GDM1 (cell line): ENCODE data around the gene ADRM1.

Experiments
- DNase-seq: peaks from one replicate; lab custom pipeline; 2025; lab: John Stamatoyannopoulos, UW

Gene ADRM1

DNA sequence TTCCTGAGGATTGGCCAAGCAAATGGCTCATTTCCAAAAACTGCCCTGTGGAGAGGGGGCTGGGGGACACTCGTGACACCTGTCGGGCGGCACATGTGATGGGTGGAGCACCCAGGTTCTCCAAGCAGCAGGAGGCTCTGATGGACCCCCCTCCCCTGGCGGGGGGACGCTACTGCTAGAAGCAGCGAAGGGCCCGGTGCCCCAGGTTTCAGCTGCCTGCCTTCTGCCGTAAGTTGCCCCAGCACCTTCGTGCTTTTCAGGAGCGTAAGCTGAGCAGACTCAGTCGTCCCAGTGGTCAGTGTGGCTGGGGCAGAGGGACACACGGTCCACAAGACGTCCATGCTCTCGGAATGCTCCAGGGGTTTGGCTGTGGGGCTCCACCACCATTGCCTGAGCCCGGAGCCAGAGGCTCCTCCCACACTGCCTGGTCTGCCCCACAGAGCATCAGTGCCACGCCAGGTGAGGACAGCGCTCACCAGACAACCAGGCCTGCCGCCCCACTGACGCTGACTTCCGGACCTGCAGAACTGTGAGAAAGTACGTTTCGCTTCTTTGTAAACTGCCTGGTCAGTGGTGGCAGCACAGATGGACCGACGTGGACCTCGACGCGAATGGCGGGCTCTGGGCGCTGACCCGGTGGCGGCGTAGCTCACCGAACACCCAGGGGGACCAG is 4.1 kb upstream of the ADRM1 start:
- no peak for DNase-seq

DNA sequence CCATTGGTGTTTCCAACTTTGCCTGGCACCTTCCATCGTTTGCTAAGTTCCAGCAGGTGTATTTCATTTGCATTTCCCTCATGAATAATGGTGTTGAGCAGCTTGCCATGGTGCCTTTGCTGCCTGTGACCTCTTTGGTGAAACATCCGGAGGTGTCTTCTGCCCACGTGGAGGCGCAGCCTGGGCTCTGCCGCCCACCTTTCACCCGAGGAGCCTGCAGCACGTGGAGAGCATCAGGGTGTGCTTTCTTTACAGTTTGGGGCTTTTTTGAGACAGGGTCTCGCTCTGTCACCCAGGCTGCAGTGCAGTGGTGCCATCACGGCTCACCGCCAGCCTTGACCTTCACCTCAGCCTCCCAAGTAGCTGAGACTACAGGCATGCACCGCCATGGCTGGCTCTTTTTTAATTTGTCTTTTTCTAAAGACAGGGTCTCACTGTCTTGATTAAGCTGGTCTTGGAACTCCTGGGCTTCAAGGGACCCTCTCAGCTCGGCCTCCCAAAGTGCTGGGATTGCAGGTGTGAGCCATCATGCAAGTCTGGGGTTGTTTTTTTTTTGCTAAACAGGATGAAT is 3.0 kb upstream of the ADRM1 start:
- DNase-seq, result no peak

DNA sequence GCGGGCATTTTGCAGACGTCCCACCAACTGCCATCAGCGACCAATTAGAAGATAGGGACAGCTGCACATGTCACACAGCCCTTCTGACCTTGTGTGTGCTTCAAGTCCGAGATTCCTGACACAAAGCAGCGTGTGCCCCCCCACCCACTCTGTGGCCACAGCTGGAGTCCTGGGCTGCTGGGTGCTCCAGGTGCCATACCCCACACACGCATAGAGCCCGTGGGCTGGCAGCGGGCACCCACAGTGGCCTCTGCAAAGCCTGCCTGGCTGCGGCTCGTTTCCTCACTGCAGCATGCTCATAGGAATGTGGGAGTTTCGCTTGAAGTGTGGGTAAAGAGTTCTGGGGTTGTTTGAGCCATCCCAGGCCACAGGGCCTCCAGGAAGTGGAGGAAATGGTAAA is 2.5 kb upstream of the ADRM1 start:
- no peak for DNase-seq

DNA sequence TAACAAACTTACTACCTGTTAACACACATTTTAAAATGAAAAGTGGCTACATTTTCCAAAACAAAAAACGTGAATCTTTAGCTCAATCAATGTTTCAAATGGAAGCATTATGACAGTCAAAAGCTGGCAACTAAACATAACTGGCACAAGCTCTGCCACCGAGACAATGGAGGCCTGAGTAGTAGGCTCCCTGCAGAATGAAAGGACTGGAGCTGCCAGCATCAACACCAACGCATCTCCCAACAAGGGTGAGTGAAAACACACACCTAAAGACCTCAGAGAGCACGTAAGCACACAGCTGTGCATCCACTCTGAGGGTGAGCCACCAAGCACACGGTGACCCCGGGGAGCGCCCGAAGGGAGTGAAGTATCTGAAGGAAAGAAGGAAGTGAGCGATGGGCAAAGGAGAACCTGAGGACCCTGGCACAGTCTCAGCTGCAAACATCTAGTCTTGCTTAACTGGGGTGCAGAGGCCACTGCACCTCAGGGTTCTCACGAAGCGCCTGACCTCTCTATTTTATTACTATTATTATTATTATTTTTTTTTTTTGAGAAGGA is 1.6 kb upstream of the ADRM1 start:
- no peak for DNase-seq

DNA sequence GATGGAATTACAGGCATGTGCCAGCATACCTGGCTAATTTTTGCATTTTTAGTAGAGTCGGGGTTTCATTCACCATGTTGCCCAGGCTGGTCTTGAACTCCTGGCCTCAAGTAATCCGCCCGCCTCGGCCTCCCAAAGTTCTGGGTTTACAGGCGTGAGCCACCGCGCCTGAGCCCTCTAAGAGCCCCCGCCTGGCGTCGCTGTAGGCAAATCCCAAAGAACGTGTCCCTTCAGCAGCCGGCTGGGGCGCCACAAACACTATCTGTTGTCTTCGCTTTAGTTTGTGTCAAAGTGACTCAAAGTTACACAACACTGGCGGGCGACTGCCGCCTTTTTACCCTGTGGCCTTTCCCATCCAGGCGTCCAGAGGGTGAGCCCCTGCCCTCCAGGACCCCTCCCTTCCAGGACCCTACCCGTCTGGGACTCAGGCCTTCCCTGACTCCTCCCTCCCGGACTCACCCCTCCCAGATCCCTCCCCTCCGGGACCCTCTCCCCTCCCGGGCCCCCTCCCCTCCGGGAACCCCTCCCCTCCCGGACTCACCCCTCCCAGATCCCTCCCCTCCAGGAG is 940 bp upstream of the ADRM1 start:
- DNase-seq, result peak; percentile 85

DNA sequence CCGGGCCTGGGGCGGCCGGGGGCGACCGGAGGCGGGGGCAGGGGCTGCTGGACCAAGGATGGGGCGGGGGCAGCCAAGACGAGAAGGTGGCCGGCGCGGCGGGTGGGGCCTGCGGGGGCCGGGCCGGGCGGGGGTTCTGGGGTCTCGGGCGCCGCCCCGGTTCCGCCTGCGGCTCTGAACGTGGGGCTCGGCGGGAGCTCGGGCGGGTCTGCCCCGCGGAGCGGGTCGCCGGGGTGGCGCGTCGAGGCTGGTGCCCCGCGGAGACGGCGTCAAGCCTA is 204 bp downstream of the ADRM1 start:
- no peak for DNase-seq

DNA sequence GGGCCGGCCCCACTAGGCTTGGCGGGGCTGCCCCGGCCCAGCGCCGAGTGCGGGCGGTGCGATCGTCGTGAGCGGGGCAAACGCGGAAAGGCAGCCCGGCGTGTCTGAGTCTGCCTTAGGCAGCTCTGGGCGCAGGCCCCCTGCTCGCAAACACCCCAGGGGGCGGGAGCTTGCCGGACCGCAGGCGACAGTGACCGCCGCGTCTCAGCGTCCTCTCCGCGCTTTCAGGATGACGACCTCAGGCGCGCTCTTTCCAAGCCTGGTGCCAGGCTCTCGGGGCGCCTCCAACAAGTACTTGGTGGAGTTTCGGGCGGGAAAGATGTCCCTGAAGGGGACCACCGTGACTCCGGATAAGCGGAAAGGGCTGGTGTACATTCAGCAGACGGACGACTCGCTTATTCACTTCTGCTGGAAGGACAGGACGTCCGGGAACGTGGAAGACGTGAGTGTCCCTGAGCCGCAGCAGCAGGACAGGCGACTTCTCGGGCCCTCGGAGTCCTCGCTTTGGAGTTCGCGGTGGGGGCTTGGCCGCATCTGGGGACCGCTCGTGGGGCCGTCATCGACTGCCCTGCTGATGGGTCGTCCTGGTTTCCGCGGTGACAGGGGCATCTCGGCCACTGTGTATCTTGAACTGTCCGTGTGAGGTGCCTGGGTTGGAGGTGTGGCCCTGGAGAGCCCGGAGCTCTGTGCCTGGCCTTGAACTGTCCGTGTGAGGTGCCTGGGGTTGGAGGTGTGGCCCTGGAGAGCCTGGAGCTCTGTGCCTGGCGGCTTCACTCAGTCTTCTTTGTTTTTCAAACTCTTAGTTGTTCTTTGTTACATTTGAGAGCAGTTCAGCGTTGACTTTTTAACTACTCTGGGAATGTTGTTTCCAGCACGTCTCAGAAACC is 786 bp downstream of the ADRM1 start:
- DNase-seq, result no peak

DNA sequence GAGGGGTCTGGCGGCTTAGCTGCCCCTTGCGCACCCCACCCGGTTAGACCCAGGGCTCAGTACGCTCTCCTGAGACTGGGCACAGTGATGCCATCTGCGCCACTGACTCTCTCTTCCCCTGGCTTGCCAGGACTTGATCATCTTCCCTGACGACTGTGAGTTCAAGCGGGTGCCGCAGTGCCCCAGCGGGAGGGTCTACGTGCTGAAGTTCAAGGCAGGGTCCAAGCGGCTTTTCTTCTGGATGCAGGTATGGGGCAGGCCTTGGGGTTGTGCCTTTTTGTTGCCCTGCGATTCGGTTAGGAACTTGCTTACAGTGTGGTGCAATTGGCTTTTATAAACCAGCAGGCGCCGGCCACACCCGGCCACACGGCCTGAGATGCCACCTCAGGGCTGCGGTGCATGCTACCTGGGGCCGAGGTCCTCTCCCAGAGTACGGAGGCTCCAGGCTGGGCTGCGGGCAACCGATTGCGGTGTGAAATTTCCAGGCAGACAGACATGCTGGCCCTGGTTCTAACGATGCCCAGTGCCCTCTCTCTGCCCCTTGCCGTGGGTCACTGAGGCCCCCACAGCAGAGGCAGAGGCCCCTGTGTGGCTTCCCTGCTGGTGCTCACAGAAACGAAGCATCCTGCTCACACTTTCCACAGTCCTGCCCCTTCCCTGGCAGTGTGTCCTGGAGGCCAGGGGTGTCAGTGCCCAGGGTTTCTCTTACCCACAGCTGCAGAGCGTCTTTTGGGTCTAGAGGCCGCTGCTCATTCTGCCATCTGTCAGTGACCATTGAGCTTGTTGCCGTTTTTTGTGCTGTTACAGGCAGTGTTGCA is 1.7 kb downstream of the ADRM1 start:
- no peak for DNase-seq

DNA sequence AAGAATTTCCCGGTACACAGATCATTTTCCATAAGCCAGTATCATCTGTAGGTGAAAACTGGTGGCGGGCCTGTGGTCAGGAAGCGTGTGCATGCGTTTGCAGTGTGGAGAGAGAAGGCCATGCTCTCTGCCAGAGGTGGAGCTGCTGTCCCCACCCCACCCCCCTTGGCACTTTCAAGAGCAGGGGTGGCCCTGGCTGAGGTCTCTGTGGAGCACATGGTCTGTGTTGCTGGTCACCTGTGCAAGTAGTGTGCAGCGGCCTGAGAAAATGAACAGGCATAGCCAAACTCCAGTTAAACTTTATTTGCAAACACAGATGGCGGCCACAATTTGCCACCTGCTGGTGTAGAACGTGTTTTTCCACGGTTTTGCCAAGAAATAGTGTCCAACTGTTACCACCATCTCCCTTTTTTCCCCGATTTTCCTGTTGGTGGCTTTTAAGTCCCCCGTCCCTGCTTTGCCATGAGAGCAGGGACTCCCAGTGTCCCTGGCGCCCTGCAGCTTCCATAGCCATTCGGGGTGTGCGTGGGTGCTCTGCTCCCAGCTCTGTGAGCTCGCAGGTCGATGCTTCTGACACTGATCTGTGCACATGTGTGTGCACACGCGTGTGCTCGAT is 2.5 kb downstream of the ADRM1 start:
- DNase-seq, result no peak

DNA sequence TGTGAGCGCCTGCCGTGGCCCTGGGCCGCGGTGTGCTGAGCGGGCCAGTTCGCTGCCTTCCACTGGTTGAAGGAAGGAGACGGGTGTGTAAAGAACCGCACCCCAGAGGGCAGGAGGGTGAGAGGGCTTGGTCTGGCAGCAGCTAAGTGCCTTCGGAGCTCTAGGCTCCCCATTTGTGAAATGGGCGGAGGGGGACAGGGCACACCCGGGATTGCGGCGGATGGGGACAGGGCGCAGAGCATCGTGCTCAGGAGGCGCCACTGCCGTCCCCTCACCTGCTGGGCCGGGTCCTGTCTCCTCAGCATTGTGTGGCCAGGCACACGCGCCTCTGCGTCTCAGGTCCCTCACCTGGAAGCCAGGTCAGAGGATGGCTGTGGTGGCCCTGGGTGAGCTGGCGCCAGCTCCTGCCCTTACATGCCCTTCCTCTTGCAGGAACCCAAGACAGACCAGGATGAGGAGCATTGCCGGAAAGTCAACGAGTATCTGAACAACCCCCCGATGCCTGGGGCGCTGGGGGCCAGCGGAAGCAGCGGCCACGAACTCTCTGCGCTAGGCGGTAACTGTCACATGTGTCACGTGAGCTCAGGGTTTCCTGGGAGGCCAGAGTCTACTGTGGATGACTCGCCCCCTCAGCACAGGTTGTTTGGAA is 3.1 kb downstream of the ADRM1 start:
- DNase-seq, result no peak

DNA sequence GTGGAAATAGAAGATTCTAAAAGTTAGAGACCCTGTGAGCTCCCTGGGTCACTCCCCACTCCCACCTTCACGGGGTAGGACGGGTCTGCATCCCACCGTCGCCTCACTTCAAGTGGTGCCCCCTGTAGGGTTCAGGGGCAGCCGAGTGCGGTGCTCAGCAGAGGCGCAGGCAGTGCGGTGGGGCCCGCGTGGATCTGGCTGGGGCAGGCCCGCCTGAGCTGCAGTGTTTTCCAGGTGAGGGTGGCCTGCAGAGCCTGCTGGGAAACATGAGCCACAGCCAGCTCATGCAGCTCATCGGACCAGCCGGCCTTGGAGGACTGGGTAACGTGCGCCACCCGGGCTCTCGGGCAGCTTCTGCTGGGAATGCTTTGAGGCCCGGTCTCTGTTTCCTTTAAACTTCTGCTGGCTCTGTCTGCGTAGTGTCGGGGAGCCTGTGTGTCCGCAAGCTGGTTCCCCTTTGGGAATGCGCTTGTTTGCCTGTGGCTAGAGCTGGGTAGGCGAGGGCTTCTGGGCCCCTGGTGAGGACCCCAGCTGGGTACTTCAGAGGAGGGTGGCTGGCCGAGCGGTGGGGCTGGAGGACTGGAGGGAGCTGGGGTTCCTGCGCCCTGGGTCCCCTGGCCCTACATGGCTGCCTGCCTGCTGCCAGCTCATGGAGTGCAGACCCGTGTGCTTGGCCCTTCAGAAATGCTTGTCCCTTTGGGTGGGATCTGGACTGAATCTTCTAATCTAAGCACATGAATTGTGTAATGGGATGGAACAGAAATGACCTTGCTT is 3.8 kb downstream of the ADRM1 start:
- DNase-seq, result no peak

DNA sequence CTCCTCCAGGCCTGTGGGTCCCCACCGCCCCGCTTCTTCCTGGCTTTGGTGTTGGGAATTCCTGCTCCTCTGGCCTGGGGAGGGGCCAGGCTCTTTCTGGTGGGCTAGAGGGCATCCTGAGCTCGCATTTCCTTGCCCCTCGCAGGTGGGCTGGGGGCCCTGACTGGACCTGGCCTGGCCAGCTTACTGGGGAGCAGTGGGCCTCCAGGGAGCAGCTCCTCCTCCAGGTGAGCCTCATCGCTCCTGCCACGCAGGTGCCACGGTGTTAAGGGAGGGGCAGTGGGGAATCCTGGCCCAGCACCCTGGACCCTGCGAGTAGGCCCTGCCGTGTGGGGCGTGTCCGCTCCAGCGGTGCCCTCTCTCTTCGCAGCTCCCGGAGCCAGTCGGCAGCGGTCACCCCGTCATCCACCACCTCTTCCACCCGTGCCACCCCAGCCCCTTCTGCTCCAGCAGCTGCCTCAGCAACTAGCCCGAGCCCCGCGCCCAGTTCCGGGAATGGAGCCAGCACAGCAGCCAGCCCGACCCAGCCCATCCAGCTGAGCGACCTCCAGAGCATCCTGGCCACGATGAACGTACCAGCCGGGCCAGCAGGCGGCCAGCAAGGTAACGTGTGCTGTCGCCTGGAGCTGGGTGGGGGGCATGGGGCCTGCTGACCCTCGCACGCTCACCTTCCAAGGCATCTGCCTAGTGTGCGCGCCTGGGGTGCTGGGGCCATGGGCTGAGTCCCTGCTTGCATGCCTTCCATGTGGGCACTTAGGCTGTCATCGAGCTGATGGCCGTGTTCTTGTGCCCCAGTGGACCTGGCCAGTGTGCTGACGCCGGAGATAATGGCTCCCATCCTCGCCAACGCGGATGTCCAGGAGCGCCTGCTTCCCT is 4.7 kb downstream of the ADRM1 start:
- no peak for DNase-seq

DNA sequence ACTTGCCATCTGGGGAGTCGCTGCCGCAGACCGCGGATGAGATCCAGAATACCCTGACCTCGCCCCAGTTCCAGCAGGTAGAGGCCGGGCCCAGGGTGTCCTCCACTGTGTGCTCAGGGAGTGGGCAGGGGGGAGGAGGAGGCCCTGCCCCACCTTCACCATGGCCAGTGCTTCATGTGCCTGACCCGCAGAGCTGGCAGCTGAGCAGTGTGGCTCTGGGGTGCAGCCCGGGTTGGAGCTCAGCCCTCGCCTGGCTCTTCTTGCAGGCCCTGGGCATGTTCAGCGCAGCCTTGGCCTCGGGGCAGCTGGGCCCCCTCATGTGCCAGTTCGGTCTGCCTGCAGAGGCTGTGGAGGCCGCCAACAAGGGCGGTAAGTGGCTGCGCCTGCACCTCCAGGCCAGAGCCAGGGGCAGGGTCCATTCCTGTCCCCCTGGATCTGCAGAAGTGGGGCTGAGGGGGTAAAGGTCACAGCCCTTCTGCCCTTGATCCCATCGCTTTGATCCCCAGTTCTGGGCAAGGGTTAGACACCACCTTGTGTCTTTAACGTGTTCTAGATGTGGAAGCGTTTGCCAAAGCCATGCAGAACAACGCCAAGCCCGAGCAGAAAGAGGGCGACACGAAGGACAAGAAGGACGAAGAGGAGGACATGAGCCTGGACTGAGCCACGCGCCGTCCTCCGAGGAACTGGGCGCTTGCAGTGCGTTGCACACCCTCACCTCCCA is 5.5 kb downstream of the ADRM1 start:
- DNase-seq, result no peak

DNA sequence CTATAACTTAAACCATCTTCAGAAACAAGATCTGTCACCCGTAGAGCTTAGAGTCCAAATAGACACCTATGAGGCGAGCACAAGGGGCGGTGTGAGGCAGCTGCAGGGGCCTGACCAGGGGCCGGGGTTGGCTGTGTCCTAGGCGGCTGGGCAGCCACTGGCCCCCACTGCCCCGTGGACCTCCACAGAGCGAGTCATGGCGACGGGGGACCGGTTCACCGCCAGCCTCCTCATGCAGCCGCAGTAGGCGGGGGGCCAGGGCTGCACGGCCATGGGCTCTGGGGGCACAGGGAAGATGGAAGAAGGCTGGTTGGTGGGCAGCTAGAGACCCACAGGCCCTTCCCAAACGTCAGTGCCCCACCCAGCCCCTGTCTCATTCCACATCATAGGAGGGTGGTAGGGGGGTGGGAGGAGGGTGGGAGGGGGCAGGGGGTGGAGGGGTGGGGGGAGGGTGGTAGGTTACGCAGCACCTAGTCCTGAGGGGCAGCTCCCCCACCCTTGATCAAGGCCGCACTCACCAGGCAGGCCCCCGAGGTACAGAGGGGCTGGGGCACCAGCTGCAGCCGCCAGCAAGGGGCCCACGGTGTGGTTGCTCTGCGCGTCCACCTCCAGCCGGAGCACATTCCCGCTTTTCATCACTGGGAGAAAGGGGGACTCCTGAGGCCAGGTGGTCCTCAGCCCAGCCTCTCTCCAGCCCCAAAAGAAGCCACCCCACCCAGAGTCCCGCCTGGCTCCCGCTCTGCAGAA is 6.6 kb downstream of the ADRM1 start:
- no peak for DNase-seq

DNA sequence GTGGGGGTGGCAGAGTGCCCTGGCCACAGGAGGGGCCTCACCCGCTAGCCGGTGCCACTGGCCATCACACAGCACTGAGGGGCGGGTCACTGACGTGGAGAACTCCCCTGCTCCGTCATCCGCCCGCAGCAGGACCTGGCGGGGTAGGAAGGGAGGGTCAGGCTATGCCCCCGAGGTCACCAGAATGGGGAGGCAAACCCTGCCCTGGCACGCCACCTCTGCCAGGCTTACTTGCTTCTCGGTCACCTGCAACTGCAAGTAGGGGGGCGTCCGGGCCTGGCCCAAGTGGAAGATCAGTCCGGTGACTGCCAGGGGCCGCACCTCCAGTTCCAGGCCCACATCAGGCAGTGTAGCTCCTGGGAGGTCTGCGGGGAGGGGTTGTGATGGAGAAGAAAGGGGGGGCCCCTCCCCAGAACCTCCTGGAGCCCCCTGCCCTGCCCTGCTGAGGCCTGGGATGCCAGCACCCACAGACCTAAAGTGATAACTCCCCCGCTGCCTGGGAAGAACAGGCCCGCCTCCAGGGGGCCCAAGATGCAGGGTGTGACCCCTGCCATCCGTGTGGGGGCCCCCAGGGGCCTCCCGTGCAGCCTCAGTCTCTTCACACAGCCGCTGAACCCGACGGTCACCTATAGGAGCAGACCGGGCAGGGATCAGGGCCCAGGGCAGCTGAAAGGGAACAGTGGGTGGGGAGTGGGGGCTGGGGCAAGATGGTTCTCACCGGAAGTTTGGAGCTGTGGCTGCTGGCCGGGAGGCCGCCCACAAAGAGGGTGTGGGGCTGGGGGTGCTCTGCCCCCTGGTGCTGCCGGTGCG is 7.4 kb downstream of the ADRM1 start:
- no peak for DNase-seq

DNA sequence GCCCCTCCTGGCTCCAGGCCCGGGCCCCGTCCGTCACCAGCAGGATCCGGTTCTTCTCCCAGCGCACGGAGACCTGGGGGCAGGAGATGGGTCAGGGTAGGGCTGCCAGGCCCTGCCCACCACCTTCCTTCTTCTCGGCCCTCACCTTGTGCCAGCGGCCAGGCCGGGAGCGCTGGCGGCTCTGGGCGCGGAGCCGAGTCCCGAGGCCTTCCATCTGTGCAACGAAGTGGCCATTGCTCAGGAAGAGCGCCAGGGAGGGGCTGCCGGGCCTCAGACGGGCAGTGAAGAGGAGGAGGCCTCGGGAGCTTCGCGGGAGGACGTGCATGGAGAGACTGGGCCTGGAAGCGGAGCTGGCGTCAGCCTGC is 7.9 kb downstream of the ADRM1 start:
- no peak for DNase-seq

DNA sequence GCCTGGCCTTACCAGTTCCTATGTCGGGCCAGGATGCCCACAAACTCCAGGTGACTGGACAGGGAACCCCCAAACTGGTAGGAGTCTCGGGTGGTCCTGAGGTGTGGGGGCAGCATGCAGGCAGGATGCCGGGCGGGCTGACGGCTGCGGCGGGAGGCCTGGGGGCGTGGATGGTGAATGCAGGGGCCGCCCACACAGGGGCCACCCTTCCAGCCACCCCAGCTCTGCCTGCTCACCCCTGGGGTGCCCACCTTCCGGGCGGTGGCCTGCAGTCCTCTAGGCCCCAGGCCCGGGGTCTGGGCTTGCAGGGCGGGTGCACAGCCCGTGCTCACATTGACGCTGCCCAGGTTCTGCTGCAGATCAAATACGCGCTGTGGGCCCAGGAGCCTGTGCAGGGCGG is 8.4 kb downstream of the ADRM1 start:
- DNase-seq, result no peak
